HepG2 (cell line): ENCODE measurements around the gene WIZ. TPM values are rescaled to one million over a fixed set of nuclear protein-coding genes. Genes with fewer than 3 reads are reported as not detected.

Experiments used
- AGO2 ChIP-seq: fragments of 200-400 bp; formaldehyde crosslinking; optimal IDR thresholded peaks from 2 replicates; pipeline ENCODE3; 2017; ENCODE audit warnings: mild to moderate bottlenecking, low read depth, low read length, moderate library complexity
- SOX6 ChIP-seq, 2 experiments: fragments of 450-650 bp in 1 of 2; sonication (generic) in 1 of 2; formaldehyde crosslinking in 1 of 2; IDR thresholded peaks; 2 replicates each; pipeline versions ENCODE4 v1.4.0 to v1.6.1; 2017 to 2020; ENCODE audit warnings: antibody characterized with exemption in 1 of 2, mild to moderate bottlenecking in 1 of 2, missing genetic modification reagents in 1 of 2
- ZNF407 ChIP-seq: sonication (generic); formaldehyde crosslinking; IDR thresholded peaks from one replicate; pipeline ENCODE4 v1.5.1; 2020; ENCODE audit warnings: mild to moderate bottlenecking, missing genetic modification reagents; ENCODE audit errors: not compliant biosample characterization
- polyA plus RNA-seq, 8 experiments: library from polyadenylated mRNA; depleted of rRNA in 3 of 8; stranded (reverse) in 7 of 8; unstranded in 1 of 8; fragments of >200 nt; fragmentation: Illumina TruSeq in 4 of 8; extraction: Trizol in 4 of 8; gene quantifications; 2 replicates each; pipeline versions ENCODE4 v1.2.1 to v1.2.3, GENCODE V29; 2011 to 2016; ENCODE audit warnings: low read depth in 4 of 8, missing spikeins in 1 of 8, mixed read lengths in 1 of 8; ENCODE audit not compliant: insufficient read depth in 1 of 8
- total RNA-seq, 5 experiments: library from RNA; depleted of rRNA; stranded (reverse); fragments of >200 nt; fragmentation: Illumina TruSeq; extraction: Trizol; gene quantifications; 2 replicates each; pipeline ENCODE4 v1.2.3, GENCODE V29; 2016; ENCODE audit warnings: low read depth in 1 of 5

The WIZ gene
- total and polyA plus RNA-seq, 2 of the 13 experiments (the other 11 are each of a cell fraction or from before 2014, with no cell fraction given) = 4.7 to 4.8 TPM

- TF ChIP-seq ZNF407 (CRISPR knock-in tag) (no peak), AGO2 (peak; percentile 75), SOX6 (IDR thresholded peaks at IDR 0.05) (no peak), SOX6 (CRISPR knock-in tag; IDR thresholded peaks at IDR 0.05) (no peak)
Measured at GRCh38 chr19:15424692-15425272, 25.0 kb downstream of the WIZ start (continued).
